Heart left ventricle (tissue), 13 donors: ENCODE results near the gene ESRRA.

Experiments
- CTCF ChIP-seq, 12 donors: fragments of 200-600 bp; sonication (generic) in 4 of 12; IDR thresholded peaks; one replicate each; pipeline versions ENCODE4 v1.5.0 to v1.8.0; 2018 to 2022; ENCODE audit warnings: antibody characterized with exemption in 12 of 12, mild to moderate bottlenecking in 5 of 12
- POLR2A ChIP-seq, 2 donors: fragments of 450-650 bp; IDR thresholded peaks; one replicate each; pipeline ENCODE4 v1.6.1; 2017; ENCODE audit warnings: antibody characterized with exemption in 2 of 2, mild to moderate bottlenecking in 2 of 2, moderate library complexity in 2 of 2
- donor health status: ischemic (EF 13 %, LVEDD 7.1; RV severe dilation, severe dysfunction).
- donor health status: DM: no; HTN: yes; CAD: no.
- donor health status: DM: no; HTN: no; CAD: no.
- donor health status: ischemic (EF 25% LVEDD 6.9; RV normal size, moderate dysfunction).
- donor health status: ischemic (EF 25% LVEDD 5.7; RV mildly dilated, moderate dysfunction).
- donor health status: ischemic (EF 35%, LVEDD 5.7; RV mildly dilated, moderate dysfunction).
- donor health status: nonischemic (EF 11% LVEDD 7.7; RV severe dilation, severe dysfunction).
- donor health status: DM: yes; HTN: yes; CAD: no.
- donor health status: PGD.
- donor health status: ischemic (EF 29% LVEDD 5.4; RV normal size, mild dysfunction).
- donor health status: nonischemic (EF 23%, LVEDD 6.1; RV moderate dilation, normal function).

- TF ChIP-seq POLR2A (IDR thresholded peaks at IDR 0.05) = no peak
- TF ChIP-seq CTCF (IDR thresholded peaks at IDR 0.05) = no peak
Observed at GRCh38 chr11:64323373-64323772, 18.0 kb downstream of the ESRRA start.
